ENCODE data around the gene HILPDA. TPM values are rescaled to one million over a fixed set of nuclear protein-coding genes. Genes with fewer than 3 reads are reported as not detected.

HILPDA gene
- polyA plus RNA-seq, 1 donor from 2014 or later: 16.6 TPM

GRCh38 chr7:128450913-128451312, 4.8 kb upstream of the HILPDA start:
- no peaks in the 10 kb centered on the region for H3K9me2 ChIP-seq (ENCODE audit: insufficient read depth, low read length)
- H3K9me3 ChIP-seq (ENCODE audit: low read length): no peaks in the 10 kb centered on the region
- no peak overlapping the region for H3K4me3 ChIP-seq (ENCODE audit: low read length)
- H3K27ac ChIP-seq (ENCODE audit: low read length): no peak overlapping the region
- peaks cover 3% of the 10 kb centered on the region for H3K79me2 ChIP-seq (replicated peaks; ENCODE audit: insufficient read depth, low read length)
- H3K36me3 ChIP-seq (ENCODE audit: insufficient read depth, low read length): no peaks in the 10 kb centered on the region
- H3K27me3 ChIP-seq (ENCODE audit: insufficient read depth, low read depth, low read length): no peaks in the 10 kb centered on the region
- no peak overlapping the region for H2AFZ ChIP-seq (ENCODE audit: low read depth, low read length)
- no peaks in the 10 kb centered on the region for H3F3A ChIP-seq (ENCODE audit: insufficient read depth, low read length, poor library complexity, severe bottlenecking)
- TF ChIP-seq REST (IDR thresholded peaks at IDR 0.05; ENCODE audit: borderline replicate concordance): no peak
- TF ChIP-seq MXI1 (conservative IDR thresholded peaks at IDR 0.05; ENCODE audit: poor library complexity, severe bottlenecking): no peak
- TF ChIP-seq SMC3 (conservative IDR thresholded peaks at IDR 0.05; ENCODE audit: poor library complexity): no peak
- no peak for TF ChIP-seq RAD21 (conservative IDR thresholded peaks at IDR 0.05)
- no peak for TF ChIP-seq EZH2 (IDR thresholded peaks at IDR 0.05; ENCODE audit: borderline replicate concordance, insufficient read depth, low read length, poor library complexity, severe bottlenecking)
- no peak for TF ChIP-seq EP300 (conservative IDR thresholded peaks at IDR 0.05; ENCODE audit: poor library complexity, severe bottlenecking)
- no peak for TF ChIP-seq POLR2AphosphoS5 (IDR thresholded peaks at IDR 0.05)
- TF ChIP-seq TAF1 (IDR thresholded peaks at IDR 0.05; ENCODE audit: low read depth): no peak
- TF ChIP-seq CTCF (IDR thresholded peaks at IDR 0.05; ENCODE audit: poor library complexity, severe bottlenecking): no peak
- H4K20me1 ChIP-seq (ENCODE audit: insufficient read depth): no peaks in the 10 kb centered on the region
- no peak overlapping the region for H3K9ac ChIP-seq (ENCODE audit: low read length)
- no peak overlapping the region for H3K4me2 ChIP-seq (ENCODE audit: low read length)

- Histone ChIP-seq H3K9me3 (ENCODE audit: low read length) (no peaks in the 10 kb centered on the region), H3F3A (ENCODE audit: insufficient read depth, low read length, poor library complexity, severe bottlenecking) (no peaks in the 10 kb centered on the region), H3K9me2 (ENCODE audit: insufficient read depth, low read length) (no peaks in the 10 kb centered on the region), H4K20me1 (ENCODE audit: insufficient read depth) (no peaks in the 10 kb centered on the region), H3K79me2 (replicated peaks; ENCODE audit: insufficient read depth, low read length) (peaks cover 18% of the 10 kb centered on the region), H2AFZ (ENCODE audit: low read depth, low read length) (no peak overlapping the region), H3K4me3 (ENCODE audit: low read length) (no peak overlapping the region), H3K9ac (ENCODE audit: low read length) (no peak overlapping the region), H3K36me3 (ENCODE audit: insufficient read depth, low read length) (no peaks in the 10 kb centered on the region), H3K27ac (ENCODE audit: low read length) (no peak overlapping the region), H3K27me3 (ENCODE audit: insufficient read depth, low read depth, low read length) (no peaks in the 10 kb centered on the region), H3K4me2 (ENCODE audit: low read length) (no peak overlapping the region)
- TF ChIP-seq CTCF (IDR thresholded peaks at IDR 0.05; ENCODE audit: poor library complexity, severe bottlenecking): no peak
- TF ChIP-seq SMC3 (conservative IDR thresholded peaks at IDR 0.05; ENCODE audit: poor library complexity): no peak
- no peak for TF ChIP-seq REST (IDR thresholded peaks at IDR 0.05; ENCODE audit: borderline replicate concordance)
- TF ChIP-seq EZH2 (IDR thresholded peaks at IDR 0.05; ENCODE audit: borderline replicate concordance, insufficient read depth, low read length, poor library complexity, severe bottlenecking): no peak
- no peak for TF ChIP-seq MXI1 (conservative IDR thresholded peaks at IDR 0.05; ENCODE audit: poor library complexity, severe bottlenecking)
- no peak for TF ChIP-seq EP300 (conservative IDR thresholded peaks at IDR 0.05; ENCODE audit: poor library complexity, severe bottlenecking)
- TF ChIP-seq RAD21 (conservative IDR thresholded peaks at IDR 0.05): no peak
- no peak for TF ChIP-seq TAF1 (IDR thresholded peaks at IDR 0.05; ENCODE audit: low read depth)
- no peak for TF ChIP-seq POLR2AphosphoS5 (IDR thresholded peaks at IDR 0.05)
These were observed 3.1 kb upstream of the HILPDA start for GRCh38 chr7:128452552-128452951.
